Measurements from ENCODE around the gene RB1. TPM values are rescaled to one million over a fixed set of nuclear protein-coding genes. Genes with fewer than 3 reads are reported as not detected.

Gene RB1
- total RNA-seq, 1 donor from 2014 or later, result 48.0 TPM

GRCh38 chr13:48278806-48279205 lies 24.7 kb upstream of the RB1 start:
- Mint-ChIP-seq H3K9me3 (peaks cover 2% of the 10 kb centered on the region), H3K27ac (ENCODE audit: unreplicated experiment) (no peak overlapping the region), H3K27me3 (ENCODE audit: low read depth) (no peaks in the 10 kb centered on the region), H3K4me1 (no peaks in the 10 kb centered on the region), H3K36me3 (ENCODE audit: low read depth) (peaks cover 2% of the 10 kb centered on the region), H3K4me3 (no peak overlapping the region)
- no peak for TF ChIP-seq CTCF (conservative IDR thresholded peaks at IDR 0.05)
- DNase-seq (ENCODE audit: low read depth, low spot score), result no peak

- Mint-ChIP-seq H3K27ac (ENCODE audit: unreplicated experiment) (no peak overlapping the region), H3K4me1 (no peaks in the 10 kb centered on the region), H3K4me3 (no peak overlapping the region), H3K27me3 (ENCODE audit: low read depth) (no peaks in the 10 kb centered on the region), H3K36me3 (ENCODE audit: low read depth) (no peaks in the 10 kb centered on the region), H3K9me3 (peaks cover 6% of the 10 kb centered on the region)
- no peak for TF ChIP-seq CTCF (conservative IDR thresholded peaks at IDR 0.05)
- DNase-seq (ENCODE audit: low read depth, low spot score), result no peak
These were observed 22.0 kb upstream of the RB1 start for GRCh38 chr13:48281556-48281955.

GRCh38 chr13:48291730-48292129 lies 11.8 kb upstream of the RB1 start:
- no peak for DNase-seq (ENCODE audit: low read depth, low spot score)
- H3K36me3 Mint-ChIP-seq (ENCODE audit: low read depth), result no peaks in the 10 kb centered on the region
- H3K27ac Mint-ChIP-seq (ENCODE audit: unreplicated experiment), result no peak overlapping the region
- no peak for TF ChIP-seq CTCF (conservative IDR thresholded peaks at IDR 0.05)
- H3K4me3 Mint-ChIP-seq, result no peak overlapping the region
- H3K27me3 Mint-ChIP-seq (ENCODE audit: low read depth), result no peaks in the 10 kb centered on the region
- no peaks in the 10 kb centered on the region for H3K9me3 Mint-ChIP-seq
- no peaks in the 10 kb centered on the region for H3K4me1 Mint-ChIP-seq

GRCh38 chr13:48292650-48293049 lies 10.9 kb upstream of the RB1 start:
- no peak overlapping the region for H3K27ac Mint-ChIP-seq (ENCODE audit: unreplicated experiment)
- no peaks in the 10 kb centered on the region for H3K9me3 Mint-ChIP-seq
- DNase-seq (ENCODE audit: low read depth, low spot score), result no peak
- H3K4me1 Mint-ChIP-seq, result no peaks in the 10 kb centered on the region
- H3K36me3 Mint-ChIP-seq (ENCODE audit: low read depth), result no peaks in the 10 kb centered on the region
- H3K4me3 Mint-ChIP-seq, result no peak overlapping the region
- H3K27me3 Mint-ChIP-seq (ENCODE audit: low read depth), result no peaks in the 10 kb centered on the region
- no peak for TF ChIP-seq CTCF (conservative IDR thresholded peaks at IDR 0.05)

- Mint-ChIP-seq H3K9me3 (no peaks in the 10 kb centered on the region), H3K4me3 (no peak overlapping the region), H3K27ac (ENCODE audit: unreplicated experiment) (no peak overlapping the region), H3K36me3 (ENCODE audit: low read depth) (no peaks in the 10 kb centered on the region), H3K27me3 (ENCODE audit: low read depth) (no peaks in the 10 kb centered on the region), H3K4me1 (peaks cover 3% of the 10 kb centered on the region)
- no peak for DNase-seq (ENCODE audit: low read depth, low spot score)
- no peak for TF ChIP-seq CTCF (conservative IDR thresholded peaks at IDR 0.05)
These were observed 8.9 kb upstream of the RB1 start for GRCh38 chr13:48294653-48295052.

GRCh38 chr13:48295271-48295670 lies 8.3 kb upstream of the RB1 start:
- no peak overlapping the region for H3K27ac Mint-ChIP-seq (ENCODE audit: unreplicated experiment)
- peaks cover 6% of the 10 kb centered on the region for H3K4me1 Mint-ChIP-seq
- no peak for DNase-seq (ENCODE audit: low read depth, low spot score)
- no peaks in the 10 kb centered on the region for H3K27me3 Mint-ChIP-seq (ENCODE audit: low read depth)
- no peaks in the 10 kb centered on the region for H3K36me3 Mint-ChIP-seq (ENCODE audit: low read depth)
- no peaks in the 10 kb centered on the region for H3K9me3 Mint-ChIP-seq
- H3K4me3 Mint-ChIP-seq, result no peak overlapping the region
- no peak for TF ChIP-seq CTCF (conservative IDR thresholded peaks at IDR 0.05)
